Measurements from ENCODE around the gene BLID. TPM values are rescaled to one million over a fixed set of nuclear protein-coding genes. Genes with fewer than 3 reads are reported as not detected.

The BLID gene
- total RNA-seq, 1 donor from 2014 or later: 1.2 TPM

GRCh38 chr11:122162095-122162494 is 46.1 kb upstream of the BLID start:
- peak overlapping the region; percentile 42 for H3K9ac ChIP-seq (ENCODE audit: low read length)
- no peak for DNase-seq (ENCODE audit: low read depth)
- no peaks in the 10 kb centered on the region for H3K27me3 ChIP-seq (ENCODE audit: insufficient read depth, low read length)
- H3K9me3 ChIP-seq (ENCODE audit: insufficient read depth, low read depth, low read length): no peaks in the 10 kb centered on the region
- peaks cover 97% of the 10 kb centered on the region for H3K4me1 ChIP-seq (ENCODE audit: insufficient read depth, low read length)
- H3K4me3 Mint-ChIP-seq (ENCODE audit: unreplicated experiment): no peak overlapping the region
- peaks cover 3% of the 10 kb centered on the region for H3K36me3 Mint-ChIP-seq (ENCODE audit: low read depth, unreplicated experiment)
- H4K20me1 ChIP-seq (ENCODE audit: insufficient read depth, low read length): peaks cover 51% of the 10 kb centered on the region
- H3K4me3 ChIP-seq (ENCODE audit: insufficient read depth, low read depth, low read length): no peak overlapping the region
- H3K4me2 ChIP-seq (ENCODE audit: low read length): peak overlapping the region; percentile 83
- peaks cover 69% of the 10 kb centered on the region for H3K4me1 Mint-ChIP-seq (ENCODE audit: low read depth, unreplicated experiment)
- no peaks in the 10 kb centered on the region for H3K27me3 Mint-ChIP-seq (ENCODE audit: low read depth, unreplicated experiment)
- H3K27ac Mint-ChIP-seq (ENCODE audit: unreplicated experiment): peak overlapping the region; percentile 65
- peak; percentile 45 for FAIRE-seq
- TF ChIP-seq EZH2 (IDR thresholded peaks at IDR 0.05; ENCODE audit: insufficient read depth, low read length): no peak
- TF ChIP-seq, protein P1, sequence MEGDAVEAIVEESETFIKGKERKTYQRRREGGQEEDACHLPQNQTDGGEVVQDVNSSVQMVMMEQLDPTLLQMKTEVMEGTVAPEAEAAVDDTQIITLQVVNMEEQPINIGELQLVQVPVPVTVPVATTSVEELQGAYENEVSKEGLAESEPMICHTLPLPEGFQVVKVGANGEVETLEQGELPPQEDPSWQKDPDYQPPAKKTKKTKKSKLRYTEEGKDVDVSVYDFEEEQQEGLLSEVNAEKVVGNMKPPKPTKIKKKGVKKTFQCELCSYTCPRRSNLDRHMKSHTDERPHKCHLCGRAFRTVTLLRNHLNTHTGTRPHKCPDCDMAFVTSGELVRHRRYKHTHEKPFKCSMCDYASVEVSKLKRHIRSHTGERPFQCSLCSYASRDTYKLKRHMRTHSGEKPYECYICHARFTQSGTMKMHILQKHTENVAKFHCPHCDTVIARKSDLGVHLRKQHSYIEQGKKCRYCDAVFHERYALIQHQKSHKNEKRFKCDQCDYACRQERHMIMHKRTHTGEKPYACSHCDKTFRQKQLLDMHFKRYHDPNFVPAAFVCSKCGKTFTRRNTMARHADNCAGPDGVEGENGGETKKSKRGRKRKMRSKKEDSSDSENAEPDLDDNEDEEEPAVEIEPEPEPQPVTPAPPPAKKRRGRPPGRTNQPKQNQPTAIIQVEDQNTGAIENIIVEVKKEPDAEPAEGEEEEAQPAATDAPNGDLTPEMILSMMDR (IDR thresholded peaks at IDR 0.05; ENCODE audit: insufficient read depth, low read depth, low read length): no peak
- H2AFZ ChIP-seq (ENCODE audit: low read depth, low read length): no peak overlapping the region
- no peaks in the 10 kb centered on the region for H3K9me3 Mint-ChIP-seq (ENCODE audit: unreplicated experiment)
- H3K36me3 ChIP-seq (ENCODE audit: insufficient read depth, low read length): peaks cover 67% of the 10 kb centered on the region
- H3K27ac ChIP-seq (ENCODE audit: low read depth, low read length): peak overlapping the region; percentile 94
- H3K79me2 ChIP-seq (ENCODE audit: insufficient read depth, low read length): peaks cover 100% of the 10 kb centered on the region

- Histone ChIP-seq H3K36me3 (ENCODE audit: insufficient read depth, low read length) (peaks cover 67% of the 10 kb centered on the region), H3K4me2 (ENCODE audit: low read length) (peak overlapping the region; percentile 83), H3K9ac (ENCODE audit: low read length) (peak overlapping the region; percentile 82), H3K9me3 (ENCODE audit: insufficient read depth, low read depth, low read length) (no peaks in the 10 kb centered on the region), H3K79me2 (ENCODE audit: insufficient read depth, low read length) (peaks cover 100% of the 10 kb centered on the region), H3K4me1 (ENCODE audit: insufficient read depth, low read length) (peaks cover 98% of the 10 kb centered on the region), H2AFZ (ENCODE audit: low read depth, low read length) (no peak overlapping the region), H4K20me1 (ENCODE audit: insufficient read depth, low read length) (peaks cover 52% of the 10 kb centered on the region), H3K27ac (ENCODE audit: low read depth, low read length) (peak overlapping the region; percentile 94), H3K27me3 (ENCODE audit: insufficient read depth, low read length) (no peaks in the 10 kb centered on the region), H3K4me3 (ENCODE audit: insufficient read depth, low read depth, low read length) (no peak overlapping the region)
- H3K27ac Mint-ChIP-seq (ENCODE audit: unreplicated experiment): peak overlapping the region; percentile 53
- H3K9me3 Mint-ChIP-seq (ENCODE audit: unreplicated experiment): no peaks in the 10 kb centered on the region
- peaks cover 3% of the 10 kb centered on the region for H3K36me3 Mint-ChIP-seq (ENCODE audit: low read depth, unreplicated experiment)
- H3K4me3 Mint-ChIP-seq (ENCODE audit: unreplicated experiment): no peak overlapping the region
- FAIRE-seq (no peak), DNase-seq (ENCODE audit: low read depth) (no peak)
- TF ChIP-seq, protein P1 (IDR thresholded peaks at IDR 0.05; ENCODE audit: insufficient read depth, low read depth, low read length): no peak
- no peak for TF ChIP-seq EZH2 (IDR thresholded peaks at IDR 0.05; ENCODE audit: insufficient read depth, low read length)
- peaks cover 66% of the 10 kb centered on the region for H3K4me1 Mint-ChIP-seq (ENCODE audit: low read depth, unreplicated experiment)
- H3K27me3 Mint-ChIP-seq (ENCODE audit: low read depth, unreplicated experiment): no peaks in the 10 kb centered on the region
Observed at GRCh38 chr11:122160841-122161590, 45.0 kb upstream of the BLID start.

- FAIRE-seq: no peak
- H3K27me3 Mint-ChIP-seq (ENCODE audit: low read depth, unreplicated experiment): no peaks in the 10 kb centered on the region
- Histone ChIP-seq H3K9ac (ENCODE audit: low read length) (peak overlapping the region; percentile 82), H3K79me2 (ENCODE audit: insufficient read depth, low read length) (peaks cover 100% of the 10 kb centered on the region), H3K27me3 (ENCODE audit: insufficient read depth, low read length) (no peaks in the 10 kb centered on the region), H2AFZ (ENCODE audit: low read depth, low read length) (no peak overlapping the region), H3K9me3 (ENCODE audit: insufficient read depth, low read depth, low read length) (no peaks in the 10 kb centered on the region), H4K20me1 (ENCODE audit: insufficient read depth, low read length) (peaks cover 43% of the 10 kb centered on the region), H3K4me2 (ENCODE audit: low read length) (peak overlapping the region; percentile 83), H3K4me1 (ENCODE audit: insufficient read depth, low read length) (peaks cover 96% of the 10 kb centered on the region), H3K36me3 (ENCODE audit: insufficient read depth, low read length) (peaks cover 66% of the 10 kb centered on the region), H3K4me3 (ENCODE audit: insufficient read depth, low read depth, low read length) (peak overlapping the region; percentile 12), H3K27ac (ENCODE audit: low read depth, low read length) (peak overlapping the region; percentile 94)
- H3K4me1 Mint-ChIP-seq (ENCODE audit: low read depth, unreplicated experiment): peaks cover 57% of the 10 kb centered on the region
- H3K9me3 Mint-ChIP-seq (ENCODE audit: unreplicated experiment): no peaks in the 10 kb centered on the region
- no peak overlapping the region for H3K27ac Mint-ChIP-seq (ENCODE audit: unreplicated experiment)
- no peak for TF ChIP-seq EZH2 (IDR thresholded peaks at IDR 0.05; ENCODE audit: insufficient read depth, low read length)
- TF ChIP-seq, protein P1 (IDR thresholded peaks at IDR 0.05; ENCODE audit: insufficient read depth, low read depth, low read length): no peak
- no peak for DNase-seq (ENCODE audit: low read depth)
- no peak overlapping the region for H3K4me3 Mint-ChIP-seq (ENCODE audit: unreplicated experiment)
- peaks cover 3% of the 10 kb centered on the region for H3K36me3 Mint-ChIP-seq (ENCODE audit: low read depth, unreplicated experiment)
Observed at GRCh38 chr11:122159861-122160260, 43.8 kb upstream of the BLID start.
